ENCODE results near the gene CYREN.
A peak's percentile ranks its signal among the peaks of the same experiment; 100 is the strongest.

The CYREN gene

DNA sequence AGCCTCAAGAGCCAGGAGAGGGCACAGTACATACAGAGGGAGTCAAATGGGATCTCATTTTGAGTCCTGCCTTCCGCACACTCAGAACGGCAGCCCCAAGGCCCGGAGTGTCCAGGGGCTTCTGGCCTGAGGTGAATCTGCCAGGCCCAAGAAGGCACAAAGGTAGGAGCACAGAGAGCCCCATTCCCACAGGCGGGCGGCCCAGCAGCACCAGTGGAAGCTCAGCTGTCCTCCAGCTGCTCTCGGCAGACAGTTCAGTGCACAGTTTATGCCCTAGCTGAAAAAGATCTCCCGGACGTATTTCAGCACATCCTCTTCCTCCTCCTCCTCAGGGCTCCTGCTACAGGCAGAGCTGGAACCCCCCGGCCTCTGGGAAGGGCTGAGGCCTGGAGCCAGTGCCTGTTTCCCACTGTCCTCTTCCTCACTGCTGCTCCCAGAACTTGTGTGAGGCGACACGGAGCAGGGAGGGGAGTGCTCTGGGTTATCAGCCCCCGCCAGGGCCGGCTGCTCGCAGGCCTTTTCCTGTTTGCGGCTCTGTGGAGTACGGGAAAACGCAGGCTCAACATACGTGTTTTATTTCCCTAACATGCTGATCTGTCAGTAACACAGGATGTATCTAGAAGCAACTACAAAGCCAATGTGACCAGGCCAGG is 4.0 kb downstream of the CYREN start:
- TF ChIP-seq, protein P1, sequence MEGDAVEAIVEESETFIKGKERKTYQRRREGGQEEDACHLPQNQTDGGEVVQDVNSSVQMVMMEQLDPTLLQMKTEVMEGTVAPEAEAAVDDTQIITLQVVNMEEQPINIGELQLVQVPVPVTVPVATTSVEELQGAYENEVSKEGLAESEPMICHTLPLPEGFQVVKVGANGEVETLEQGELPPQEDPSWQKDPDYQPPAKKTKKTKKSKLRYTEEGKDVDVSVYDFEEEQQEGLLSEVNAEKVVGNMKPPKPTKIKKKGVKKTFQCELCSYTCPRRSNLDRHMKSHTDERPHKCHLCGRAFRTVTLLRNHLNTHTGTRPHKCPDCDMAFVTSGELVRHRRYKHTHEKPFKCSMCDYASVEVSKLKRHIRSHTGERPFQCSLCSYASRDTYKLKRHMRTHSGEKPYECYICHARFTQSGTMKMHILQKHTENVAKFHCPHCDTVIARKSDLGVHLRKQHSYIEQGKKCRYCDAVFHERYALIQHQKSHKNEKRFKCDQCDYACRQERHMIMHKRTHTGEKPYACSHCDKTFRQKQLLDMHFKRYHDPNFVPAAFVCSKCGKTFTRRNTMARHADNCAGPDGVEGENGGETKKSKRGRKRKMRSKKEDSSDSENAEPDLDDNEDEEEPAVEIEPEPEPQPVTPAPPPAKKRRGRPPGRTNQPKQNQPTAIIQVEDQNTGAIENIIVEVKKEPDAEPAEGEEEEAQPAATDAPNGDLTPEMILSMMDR (IDR thresholded peaks at IDR 0.05; ENCODE audit: poor library complexity, severe bottlenecking) = no peak
- Histone ChIP-seq H3K4me3 (ENCODE audit: severe bottlenecking) (no peak overlapping the region), H3K27me3 (ENCODE audit: insufficient read depth, poor library complexity, severe bottlenecking) (no peaks in the 10 kb centered on the region), H3K9me3 (ENCODE audit: severe bottlenecking) (peaks cover 2% of the 10 kb centered on the region), H3K27ac (ENCODE audit: poor library complexity, severe bottlenecking) (no peak overlapping the region), H3K36me3 (ENCODE audit: low read depth) (peaks cover 36% of the 10 kb centered on the region), H3K4me1 (ENCODE audit: insufficient read depth, poor library complexity, severe bottlenecking) (peaks cover 8% of the 10 kb centered on the region)
- ATAC-seq (ENCODE audit: low read depth) = no peak
- no peak for DNase-seq (ENCODE audit: low spot score)

- TF ChIP-seq, protein P1 (IDR thresholded peaks at IDR 0.05; ENCODE audit: poor library complexity, severe bottlenecking) = no peak
- peaks cover 36% of the 10 kb centered on the region for H3K36me3 ChIP-seq (ENCODE audit: low read depth)
- no peak for ATAC-seq (ENCODE audit: low read depth)
Observed at GRCh38 chr7:135165862-135166261, 4.6 kb downstream of the CYREN start.

DNA sequence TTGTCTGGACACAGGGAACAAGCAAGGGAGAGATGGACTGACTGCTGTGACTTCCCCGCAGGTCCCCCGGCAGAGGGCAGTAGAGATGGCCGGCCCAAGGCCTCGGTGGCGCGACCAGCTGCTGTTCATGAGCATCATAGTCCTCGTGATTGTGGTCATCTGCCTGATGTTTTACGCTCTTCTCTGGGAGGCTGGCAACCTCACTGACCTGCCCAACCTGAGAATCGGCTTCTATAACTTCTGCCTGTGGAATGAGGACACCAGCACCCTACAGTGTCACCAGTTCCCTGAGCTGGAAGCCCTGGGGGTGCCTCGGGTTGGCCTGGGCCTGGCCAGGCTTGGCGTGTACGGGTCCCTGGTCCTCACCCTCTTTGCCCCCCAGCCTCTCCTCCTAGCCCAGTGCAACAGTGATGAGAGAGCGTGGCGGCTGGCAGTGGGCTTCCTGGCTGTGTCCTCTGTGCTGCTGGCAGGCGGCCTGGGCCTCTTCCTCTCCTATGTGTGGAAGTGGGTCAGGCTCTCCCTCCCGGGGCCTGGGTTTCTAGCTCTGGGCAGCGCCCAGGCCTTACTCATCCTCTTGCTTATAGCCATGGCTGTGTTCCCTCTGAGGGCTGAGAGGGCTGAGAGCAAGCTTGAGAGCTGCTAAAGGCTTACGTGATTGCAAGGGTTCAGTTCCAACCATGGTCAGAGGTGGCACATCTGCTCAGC is 6.0 kb downstream of the CYREN start:
- Histone ChIP-seq H3K9me3 (ENCODE audit: severe bottlenecking) (peaks cover 2% of the 10 kb centered on the region), H3K36me3 (ENCODE audit: low read depth) (peaks cover 36% of the 10 kb centered on the region), H3K27ac (ENCODE audit: poor library complexity, severe bottlenecking) (no peak overlapping the region), H3K4me1 (ENCODE audit: insufficient read depth, poor library complexity, severe bottlenecking) (peaks cover 13% of the 10 kb centered on the region), H3K27me3 (ENCODE audit: insufficient read depth, poor library complexity, severe bottlenecking) (no peaks in the 10 kb centered on the region), H3K4me3 (ENCODE audit: severe bottlenecking) (no peak overlapping the region)
- TF ChIP-seq, protein P1 (IDR thresholded peaks at IDR 0.05; ENCODE audit: poor library complexity, severe bottlenecking) = peak; percentile 19
- DNase-seq (ENCODE audit: low spot score) (no peak), ATAC-seq (ENCODE audit: low read depth) (peak; percentile 10; the same call in 2 of the 3 replicates)

More at GRCh38 chr7:135165862-135166261, 4.6 kb downstream of the CYREN start:
- no peak overlapping the region for H3K27ac ChIP-seq (ENCODE audit: poor library complexity, severe bottlenecking)
- no peaks in the 10 kb centered on the region for H3K27me3 ChIP-seq (ENCODE audit: insufficient read depth, poor library complexity, severe bottlenecking)
- peaks cover 2% of the 10 kb centered on the region for H3K9me3 ChIP-seq (ENCODE audit: severe bottlenecking)
- H3K4me3 ChIP-seq (ENCODE audit: severe bottlenecking) = no peak overlapping the region
- peaks cover 5% of the 10 kb centered on the region for H3K4me1 ChIP-seq (ENCODE audit: insufficient read depth, poor library complexity, severe bottlenecking)
- no peak for DNase-seq (ENCODE audit: low spot score)

DNA sequence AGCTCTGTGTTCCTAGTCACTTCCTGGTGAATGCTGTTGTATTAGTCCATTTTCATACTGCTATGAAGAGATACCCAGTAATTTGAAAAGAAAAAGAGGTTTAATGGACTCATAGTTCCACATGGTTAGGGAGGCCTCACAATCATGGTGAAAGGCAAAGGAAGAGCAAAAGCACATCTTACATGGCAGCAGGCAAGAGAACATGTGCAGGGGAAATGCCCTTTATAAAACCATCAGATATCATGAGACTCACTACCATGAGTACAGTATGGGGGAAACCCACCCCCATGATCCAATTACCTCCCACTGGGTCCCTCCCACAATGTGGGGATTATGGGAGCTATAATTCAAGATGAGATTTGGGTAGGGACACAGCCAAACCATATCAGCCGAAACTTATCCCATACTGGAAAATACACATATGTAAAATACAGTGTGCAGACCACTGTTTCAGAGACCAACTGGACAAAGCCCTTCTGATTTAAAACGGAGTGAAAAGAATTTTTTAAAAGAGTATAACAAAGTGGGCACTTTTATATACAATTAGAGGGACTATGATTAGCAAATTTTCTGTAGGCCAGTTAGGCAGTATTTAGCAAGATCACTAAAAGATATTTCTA is 8.0 kb downstream of the CYREN start:
- TF ChIP-seq, protein P1 (IDR thresholded peaks at IDR 0.05; ENCODE audit: poor library complexity, severe bottlenecking) = no peak
- ATAC-seq (ENCODE audit: low read depth) = no peak
- Histone ChIP-seq H3K4me1 (ENCODE audit: insufficient read depth, poor library complexity, severe bottlenecking) (peaks cover 13% of the 10 kb centered on the region), H3K27me3 (ENCODE audit: insufficient read depth, poor library complexity, severe bottlenecking) (no peaks in the 10 kb centered on the region), H3K4me3 (ENCODE audit: severe bottlenecking) (no peak overlapping the region), H3K27ac (ENCODE audit: poor library complexity, severe bottlenecking) (no peak overlapping the region), H3K9me3 (ENCODE audit: severe bottlenecking) (peaks cover 2% of the 10 kb centered on the region), H3K36me3 (ENCODE audit: low read depth) (peaks cover 24% of the 10 kb centered on the region)
- no peak for DNase-seq (ENCODE audit: low spot score)

Data from RWPE2 (cell line).